NCI-H1105 (cell line): ENCODE data around the gene AKR1B15.

ENCODE experiments used
- DNase-seq: peaks from one replicate; lab custom pipeline; 2025; lab: John Stamatoyannopoulos, UW

The AKR1B15 gene

DNA sequence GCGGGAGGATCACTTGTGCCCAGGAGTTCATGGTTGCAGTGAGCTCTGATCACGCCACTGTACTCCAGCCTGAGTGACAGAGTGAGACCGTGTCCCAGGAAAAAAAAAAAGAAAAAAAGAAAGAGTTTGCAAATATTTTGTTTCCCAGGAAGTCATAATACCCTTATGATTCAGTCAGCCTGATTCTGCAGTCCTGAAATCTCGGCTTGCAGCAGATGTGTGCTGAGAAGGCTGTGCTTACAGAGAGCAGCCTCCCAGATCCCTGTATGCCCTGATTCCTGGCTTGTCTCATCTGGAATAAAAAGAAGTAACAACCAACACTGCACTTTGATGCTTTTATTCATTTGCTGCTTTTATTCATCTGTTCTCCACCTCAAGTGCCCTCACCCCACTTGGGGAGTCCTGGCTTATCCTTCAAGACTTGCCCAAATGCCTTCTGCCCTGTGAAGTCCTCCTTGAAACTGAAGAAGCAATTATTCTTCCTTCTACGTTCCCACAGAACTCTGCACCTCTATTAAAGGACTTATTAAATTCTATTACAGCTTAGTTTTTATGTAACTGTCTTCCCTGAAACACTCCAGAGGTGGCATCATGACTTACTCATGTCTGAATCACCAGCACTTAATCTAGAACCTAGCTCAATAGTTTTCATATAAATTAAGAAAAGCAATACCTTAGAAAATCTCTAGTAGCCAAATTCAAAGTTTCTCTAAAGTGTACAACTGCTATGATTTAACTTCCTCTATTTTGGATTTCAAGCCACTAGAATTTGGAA lies 70.0 kb downstream of the AKR1B15 start:
- no peak for DNase-seq

- DNase-seq, result no peak
These were observed 70.9 kb downstream of the AKR1B15 start for GRCh38 chr7:134619627-134620331.

DNA sequence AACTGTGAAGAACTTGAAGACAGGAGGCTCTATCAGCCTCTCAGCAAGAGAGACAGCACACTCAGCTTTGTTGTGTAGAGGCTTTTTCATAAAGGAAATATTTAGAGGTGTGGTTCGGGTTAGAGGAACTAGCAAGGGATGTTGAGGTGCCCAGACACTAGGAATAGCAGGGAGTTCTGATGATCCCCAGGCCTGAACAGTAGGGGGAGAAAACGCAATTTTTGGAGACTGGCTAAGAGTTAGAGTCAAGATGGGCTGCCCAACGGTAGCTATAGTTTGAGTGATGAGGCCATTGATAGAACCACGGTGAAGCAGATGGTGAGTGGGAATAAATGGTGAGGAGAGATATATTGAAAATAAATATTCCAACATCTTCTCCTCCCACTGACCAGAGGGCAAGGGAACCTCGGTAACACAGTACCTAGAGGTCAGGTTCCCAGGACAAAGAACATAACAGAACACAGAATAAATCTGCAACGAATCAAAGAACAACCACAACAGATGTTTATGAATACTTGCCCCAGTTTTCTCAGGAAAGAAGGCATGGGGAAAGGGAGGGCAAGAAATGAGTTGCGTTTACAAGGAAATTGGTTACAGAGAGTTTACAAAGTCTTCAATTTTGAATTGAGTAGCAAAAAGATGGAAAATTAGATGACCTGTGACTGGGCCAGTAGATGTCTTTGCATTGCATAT lies 73.5 kb downstream of the AKR1B15 start:
- no peak for DNase-seq

- no peak for DNase-seq
These were observed 74.3 kb downstream of the AKR1B15 start for GRCh38 chr7:134623193-134623592.

DNA sequence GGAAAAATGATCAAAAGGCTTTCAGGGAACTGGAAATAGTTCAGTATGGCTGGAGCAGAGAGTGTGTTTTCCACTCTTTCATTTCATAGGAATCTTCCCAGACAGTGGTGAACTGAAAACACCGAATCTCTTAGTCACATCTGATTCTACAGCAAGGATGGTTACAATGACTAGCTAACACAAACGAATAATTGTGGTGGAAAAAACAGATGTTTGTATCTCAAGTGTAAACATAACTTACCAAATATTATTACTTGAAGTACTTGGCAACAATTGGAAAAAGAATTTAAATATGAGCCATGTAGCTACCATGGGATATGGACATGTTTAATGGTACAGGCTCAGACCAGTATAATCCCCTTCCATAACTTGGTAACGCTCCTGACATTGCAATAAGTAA lies 76.6 kb downstream of the AKR1B15 start:
- no peak for DNase-seq

- DNase-seq, result no peak
These were observed 78.3 kb downstream of the AKR1B15 start for GRCh38 chr7:134627109-134627774.

- DNase-seq, result no peak
These were observed 78.9 kb downstream of the AKR1B15 start for GRCh38 chr7:134627775-134628153.

DNA sequence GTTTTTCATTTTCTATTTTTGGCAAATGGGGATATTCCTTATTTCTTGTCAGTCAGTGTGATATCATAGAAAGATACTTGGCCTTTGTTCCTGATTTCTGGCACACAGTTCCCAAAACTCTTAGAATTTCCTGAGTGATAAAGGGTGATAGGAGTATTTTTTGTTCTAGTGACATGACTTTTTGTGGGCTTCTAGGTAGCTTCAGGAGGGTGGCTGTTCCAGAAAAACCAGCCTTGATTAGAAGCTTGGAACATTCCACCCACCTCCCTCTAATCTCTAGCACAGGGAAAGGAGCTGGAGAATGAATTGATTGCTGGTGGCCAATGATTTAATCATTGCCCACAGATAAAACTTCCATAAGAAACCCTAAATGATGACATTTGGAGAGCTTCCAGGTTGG lies 80.5 kb downstream of the AKR1B15 start:
- no peak for DNase-seq
